ENCODE measurements around the gene LAMA3. TPM values are rescaled to one million over a fixed set of nuclear protein-coding genes. Genes with fewer than 3 reads are reported as not detected.

The LAMA3 gene
- total and polyA plus RNA-seq, 2 donors (not counting 1 experiment from before 2014, with no cell fraction given) = 0.75 to 13.2 TPM

- TF ChIP-seq CTCF (conservative IDR thresholded peaks at IDR 0.05 in 1 of 2, IDR thresholded peaks at IDR 0.05 in 1 of 2; ENCODE audit: low read depth in 1 of 2, low read length in 2 of 2) (no peak), EZH2 (IDR thresholded peaks at IDR 0.05; ENCODE audit: low read length, missing control alignments) (no peak)
- no peak overlapping the region for H3K4me2 ChIP-seq (ENCODE audit: extremely low read depth, insufficient read depth, low read length)
- H3K79me2 ChIP-seq (ENCODE audit: control insufficient read depth, insufficient read depth, low read length) = no peaks in the 10 kb centered on the region
- no peaks in the 10 kb centered on the region for H3K4me1 ChIP-seq (ENCODE audit: control insufficient read depth, extremely low read depth, insufficient read depth, low read length)
- no peak overlapping the region for H2AFZ ChIP-seq (ENCODE audit: low read length)
- H3K9ac ChIP-seq (ENCODE audit: insufficient read depth, low read length) = no peak overlapping the region
- H3K9me3 ChIP-seq (ENCODE audit: control insufficient read depth, insufficient read depth, low read depth, low read length) = no peaks in the 10 kb centered on the region
- no peak for DNase-seq (ENCODE audit: low read depth in 2 of 2)
- no peak overlapping the region for H3K4me3 ChIP-seq (replicated peaks in 1 of 4; ENCODE audit: control extremely low read depth in 1 of 4, insufficient read depth in 1 of 4, low read depth in 3 of 4, low read length in 4 of 4)
- H3K27me3 ChIP-seq (ENCODE audit: control insufficient read depth, insufficient read depth, low read length) = peaks cover 16% of the 10 kb centered on the region
- no peak overlapping the region for H3K27ac ChIP-seq (ENCODE audit: insufficient read depth, low read length)
- H4K20me1 ChIP-seq (ENCODE audit: control insufficient read depth, extremely low read depth, insufficient read depth, low read length) = no peaks in the 10 kb centered on the region
- H3K36me3 ChIP-seq (ENCODE audit: control insufficient read depth, insufficient read depth, low read length) = no peaks in the 10 kb centered on the region
These were observed 15.5 kb upstream of the LAMA3 start for GRCh38 chr18:23673725-23674124.

DNA sequence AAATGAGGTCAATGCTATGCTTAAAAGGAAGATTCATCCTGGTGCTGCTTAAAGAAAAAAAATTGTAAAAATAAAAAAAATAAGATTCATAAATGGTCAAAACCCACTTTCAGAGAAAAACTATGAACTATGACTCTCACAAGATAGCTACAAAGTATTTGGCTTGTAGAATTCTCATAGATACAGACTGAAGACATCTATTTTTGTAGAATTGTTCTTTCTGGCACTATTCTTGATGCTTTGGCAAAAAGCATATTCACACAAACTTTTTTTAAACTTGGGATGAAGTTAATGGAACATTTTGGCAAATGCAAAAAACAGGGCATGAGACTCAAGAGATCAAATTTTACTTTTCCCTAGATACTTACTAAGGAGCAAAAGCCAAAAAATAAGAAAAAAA, 14.0 kb upstream of the LAMA3 start:
- TF ChIP-seq EZH2 (IDR thresholded peaks at IDR 0.05; ENCODE audit: low read length, missing control alignments) (no peak), CTCF (conservative IDR thresholded peaks at IDR 0.05 in 1 of 2, IDR thresholded peaks at IDR 0.05 in 1 of 2; ENCODE audit: low read depth in 1 of 2, low read length in 2 of 2) (no peak)
- DNase-seq (ENCODE audit: low read depth in 2 of 2) = no peak
- H3K9me3 ChIP-seq (ENCODE audit: control insufficient read depth, insufficient read depth, low read depth, low read length) = no peaks in the 10 kb centered on the region
- no peaks in the 10 kb centered on the region for H3K79me2 ChIP-seq (ENCODE audit: control insufficient read depth, insufficient read depth, low read length)
- peaks cover 10% of the 10 kb centered on the region for H3K27me3 ChIP-seq (ENCODE audit: control insufficient read depth, insufficient read depth, low read length)
- H3K4me3 ChIP-seq (replicated peaks in 1 of 4; ENCODE audit: control extremely low read depth in 1 of 4, insufficient read depth in 1 of 4, low read depth in 3 of 4, low read length in 4 of 4) = no peak overlapping the region
- no peaks in the 10 kb centered on the region for H4K20me1 ChIP-seq (ENCODE audit: control insufficient read depth, extremely low read depth, insufficient read depth, low read length)
- H2AFZ ChIP-seq (ENCODE audit: low read length) = no peak overlapping the region
- H3K9ac ChIP-seq (ENCODE audit: insufficient read depth, low read length) = no peak overlapping the region
- H3K4me2 ChIP-seq (ENCODE audit: extremely low read depth, insufficient read depth, low read length) = no peak overlapping the region
- no peak overlapping the region for H3K27ac ChIP-seq (ENCODE audit: insufficient read depth, low read length)
- H3K4me1 ChIP-seq (ENCODE audit: control insufficient read depth, extremely low read depth, insufficient read depth, low read length) = no peaks in the 10 kb centered on the region
- no peaks in the 10 kb centered on the region for H3K36me3 ChIP-seq (ENCODE audit: control insufficient read depth, insufficient read depth, low read length)

DNA sequence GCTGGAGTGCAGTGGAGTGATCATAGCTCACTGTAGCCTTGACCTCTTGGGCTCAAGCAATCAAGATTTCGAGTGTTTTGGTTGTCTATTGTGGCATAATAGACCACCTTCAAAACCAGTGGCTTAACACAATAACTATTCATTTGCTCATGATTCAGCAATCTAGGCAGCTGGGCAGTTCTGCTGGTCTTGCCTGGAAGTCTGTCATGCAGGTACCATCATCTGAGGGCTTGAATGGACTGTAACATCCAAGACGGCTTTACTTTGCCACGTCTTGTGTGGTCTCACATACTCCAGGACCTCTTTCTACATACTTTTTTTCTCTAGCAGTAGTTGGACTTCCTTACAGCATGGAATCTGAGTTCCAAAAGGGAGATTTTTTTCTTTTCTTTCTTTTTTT, 13.4 kb upstream of the LAMA3 start:
- Histone ChIP-seq H2AFZ (ENCODE audit: low read length) (no peak overlapping the region), H3K4me2 (ENCODE audit: extremely low read depth, insufficient read depth, low read length) (no peak overlapping the region), H3K27ac (ENCODE audit: insufficient read depth, low read length) (no peak overlapping the region), H3K9ac (ENCODE audit: insufficient read depth, low read length) (no peak overlapping the region), H3K27me3 (ENCODE audit: control insufficient read depth, insufficient read depth, low read length) (peaks cover 8% of the 10 kb centered on the region), H3K4me1 (ENCODE audit: control insufficient read depth, extremely low read depth, insufficient read depth, low read length) (no peaks in the 10 kb centered on the region), H4K20me1 (ENCODE audit: control insufficient read depth, extremely low read depth, insufficient read depth, low read length) (no peaks in the 10 kb centered on the region), H3K4me3 (replicated peaks in 1 of 4; ENCODE audit: control extremely low read depth in 1 of 4, insufficient read depth in 1 of 4, low read depth in 3 of 4, low read length in 4 of 4) (no peak overlapping the region), H3K36me3 (ENCODE audit: control insufficient read depth, insufficient read depth, low read length) (no peaks in the 10 kb centered on the region), H3K9me3 (ENCODE audit: control insufficient read depth, insufficient read depth, low read depth, low read length) (no peaks in the 10 kb centered on the region), H3K79me2 (ENCODE audit: control insufficient read depth, insufficient read depth, low read length) (no peaks in the 10 kb centered on the region)
- no peak for TF ChIP-seq EZH2 (IDR thresholded peaks at IDR 0.05; ENCODE audit: low read length, missing control alignments)
- no peak for TF ChIP-seq CTCF (conservative IDR thresholded peaks at IDR 0.05 in 1 of 2, IDR thresholded peaks at IDR 0.05 in 1 of 2; ENCODE audit: low read depth in 1 of 2, low read length in 2 of 2)
- DNase-seq (ENCODE audit: low read depth in 2 of 2) = no peak
